Measurements from ENCODE around the gene ADGRG4.

DNA sequence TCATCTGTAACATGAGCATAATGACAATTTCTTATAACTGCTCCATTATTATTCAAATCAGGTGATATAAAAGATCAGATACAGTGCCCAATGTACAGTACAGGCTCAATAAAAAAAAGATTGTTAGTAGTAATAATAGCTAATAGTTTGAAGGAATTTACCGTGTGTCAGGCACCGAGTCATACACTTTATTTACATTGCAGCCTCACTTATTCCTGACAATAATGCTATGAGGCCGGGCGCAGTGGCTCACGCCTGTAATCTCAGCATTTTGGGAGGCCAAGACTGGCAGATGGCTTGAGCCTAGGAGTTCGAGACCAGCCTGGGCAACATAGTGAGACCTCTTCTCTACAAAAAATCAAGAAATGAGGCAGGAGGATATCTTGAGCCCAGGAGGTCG, 39.4 kb upstream of the ADGRG4 start:
- TF ChIP-seq POLR2A (IDR thresholded peaks at IDR 0.05; ENCODE audit: low read length) (no peak), CTCF (IDR thresholded peaks at IDR 0.05) (no peak), MAFK (IDR thresholded peaks at IDR 0.05; ENCODE audit: partially characterized antibody) (no peak), FOSL2 (IDR thresholded peaks at IDR 0.05) (no peak), FOSL2 (CRISPR knock-in tag; IDR thresholded peaks at IDR 0.05) (no peak), ZFP36 (IDR thresholded peaks at IDR 0.05; ENCODE audit: borderline replicate concordance, partially characterized antibody) (no peak), EP300 (IDR thresholded peaks at IDR 0.05) (no peak), NR3C1 (IDR thresholded peaks at IDR 0.05) (no peak), RFX5 (IDR thresholded peaks at IDR 0.05) (no peak), RARB (CRISPR knock-in tag; IDR thresholded peaks at IDR 0.05) (no peak), HOXB5 (CRISPR knock-in tag; IDR thresholded peaks at IDR 0.05) (no peak), RAD21 (conservative IDR thresholded peaks at IDR 0.05 in 1 of 2, IDR thresholded peaks at IDR 0.05 in 1 of 2) (no peak), HDAC2 (IDR thresholded peaks at IDR 0.05) (no peak)
- TF ChIP-seq, protein P1, sequence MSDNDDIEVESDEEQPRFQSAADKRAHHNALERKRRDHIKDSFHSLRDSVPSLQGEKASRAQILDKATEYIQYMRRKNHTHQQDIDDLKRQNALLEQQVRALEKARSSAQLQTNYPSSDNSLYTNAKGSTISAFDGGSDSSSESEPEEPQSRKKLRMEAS (IDR thresholded peaks at IDR 0.05), result no peak
